Vagina (tissue), 2 donors: ENCODE measurements around the gene TM9SF4.

Experiments used
- CTCF ChIP-seq, 3 experiments: fragments of 450-650 bp in 2 of 3; fragments of 200-600 bp in 1 of 3; sonication (generic) in 1 of 3; IDR thresholded peaks; one replicate each; pipeline ENCODE4 v1.5.1; 2017 to 2019; ENCODE audit warnings: antibody characterized with exemption in 3 of 3, mild to moderate bottlenecking in 2 of 3, moderate library complexity in 2 of 3
- POLR2A ChIP-seq, 2 donors: fragments of 450-650 bp; IDR thresholded peaks; one replicate each; pipeline ENCODE4 v1.6.1; 2017; ENCODE audit warnings: antibody characterized with exemption in 2 of 2, mild to moderate bottlenecking in 2 of 2, moderate library complexity in 2 of 2
- POLR2AphosphoS5 ChIP-seq, 2 donors: sonication (generic); formaldehyde crosslinking; IDR thresholded peaks; one replicate each; pipeline ENCODE4 v1.9.0; 2017; ENCODE audit warnings: antibody characterized with exemption in 2 of 2, mild to moderate bottlenecking in 2 of 2, low read depth in 1 of 2; ENCODE audit not compliant: insufficient read depth in 1 of 2

GRCh38 chr20:32183947-32184635 lies 74.6 kb downstream of the TM9SF4 start:
- TF ChIP-seq POLR2A (IDR thresholded peaks at IDR 0.05) (no peak), CTCF (IDR thresholded peaks at IDR 0.05) (no peak), POLR2AphosphoS5 (IDR thresholded peaks at IDR 0.05; ENCODE audit: insufficient read depth in 1 of 2, low read depth in 1 of 2) (no peak)
